OCI-LY7 (cell line): ENCODE measurements around the gene SPOCK1. TPM values are rescaled to one million over a fixed set of nuclear protein-coding genes. Genes with fewer than 3 reads are reported as not detected.

Source experiments
- BruUV-seq: library from RNA; stranded (reverse); fragments of 400-500 nt; replicated peaks from 2 replicates; lab custom pipeline; 2021; lab: Mats Ljungman, UMichigan
- CTCF ChIA-PET: fragments of 300-600 bp; sonication (Branson Sonifier 250); formaldehyde crosslinking; loops from one replicate; lab custom pipeline; 2022; ENCODE audit warnings: antibody characterized with exemption; ENCODE audit not compliant: unreplicated experiment; lab: Charles Lee
- POLR2A ChIA-PET: fragments of 300-600 bp; sonication (Branson Sonifier 250); formaldehyde crosslinking; loops from one replicate; lab custom pipeline; 2022; ENCODE audit warnings: antibody characterized with exemption; lab: Charles Lee
- DNase-seq: peaks from one replicate; pipeline ENCODE4 v3.0.0-alpha.2; 2015; ENCODE audit warnings: low spot score
- H2AFZ ChIP-seq: fragments of 200-600 bp; sonication (generic), shearing (Covaris generic); 2 replicates; pipeline ENCODE4 v1.6.1; 2014; ENCODE audit warnings: mild to moderate bottlenecking, antibody characterized with exemption, low read length, moderate library complexity
- H3K27ac ChIP-seq: fragments of 200-600 bp; sonication (generic); 2 replicates; pipeline ENCODE4 v1.5.1; 2014; ENCODE audit warnings: mixed run types, low read depth, mild to moderate bottlenecking, moderate library complexity, low read length, inconsistent platforms; ENCODE audit not compliant: poor library complexity, severe bottlenecking
- H3K36me3 ChIP-seq: fragments of 200-600 bp; sonication (generic); 2 replicates; pipeline ENCODE4 v1.6.1; 2014; ENCODE audit warnings: mild to moderate bottlenecking, antibody characterized with exemption, low read length, moderate library complexity, mixed read lengths; ENCODE audit not compliant: insufficient read depth
- H3K4me1 ChIP-seq: fragments of 200-600 bp; sonication (generic); 2 replicates; pipeline ENCODE4 v1.5.1; 2014; ENCODE audit warnings: mild to moderate bottlenecking, low read length; ENCODE audit not compliant: insufficient read depth, poor library complexity, severe bottlenecking
- H3K4me2 ChIP-seq: fragments of 200-600 bp; sonication (generic); 2 replicates; pipeline ENCODE4 v1.6.1; 2014; ENCODE audit warnings: mild to moderate bottlenecking, low read length
- H3K4me3 ChIP-seq: fragments of 200-600 bp; sonication (generic); 2 replicates; pipeline ENCODE4 v1.5.1; 2014; ENCODE audit warnings: mild to moderate bottlenecking, low read depth, low read length; ENCODE audit not compliant: poor library complexity, severe bottlenecking
- H3K79me2 ChIP-seq: fragments of 200-600 bp; sonication (generic); 2 replicates; pipeline ENCODE4 v1.6.1; 2016; ENCODE audit warnings: low read depth, mild to moderate bottlenecking, low read length, moderate library complexity, mixed read lengths; ENCODE audit not compliant: insufficient read depth
- H3K9me2 ChIP-seq: fragments of 200-600 bp; sonication (generic); 2 replicates; pipeline ENCODE4 v1.6.1; 2016; ENCODE audit warnings: mild to moderate bottlenecking, low read length, mixed read lengths; ENCODE audit not compliant: insufficient read depth
- H3K9me3 ChIP-seq: fragments of 200-600 bp; sonication (generic); 2 replicates; pipeline ENCODE4 v1.6.1; 2014; ENCODE audit warnings: mild to moderate bottlenecking, mixed run types, low read length, mixed read lengths
- H4K20me1 ChIP-seq: fragments of 200-600 bp; sonication (generic); 2 replicates; pipeline ENCODE4 v1.6.1; 2014; ENCODE audit warnings: mild to moderate bottlenecking, antibody characterized with exemption, low read length, moderate library complexity, mixed read lengths; ENCODE audit not compliant: insufficient read depth
- EZH2phosphoT487 ChIP-seq: fragments of 200-600 bp; sonication (generic); IDR thresholded peaks from 2 replicates; pipeline ENCODE4 v1.6.1; 2018; ENCODE audit warnings: low read depth, borderline replicate concordance, mild to moderate bottlenecking, mixed run types, antibody characterized with exemption, low read length, moderate library complexity, mixed read lengths
- intact Hi-C: fragments of 100-400 bp; cut with micrococcal nuclease; formaldehyde crosslinking; loops from one replicate; pipeline ENCODE4 v1.10.0; 2022; ENCODE audit not compliant: unreplicated experiment
- total RNA-seq, 2 experiments: library from RNA; depleted of rRNA in 1 of 2; stranded (reverse); fragments of >200 nt in 1 of 2; shearing (Covaris generic) in 1 of 2; gene quantifications; 2 replicates each; pipeline ENCODE4 v1.2.3, GENCODE V29; 2014 to 2022
- TF ChIP-seq, protein P1 (sequence below): fragments of 200-600 bp; sonication (generic); conservative IDR thresholded peaks from 2 replicates; pipeline ENCODE4 v1.5.1; 2014; ENCODE audit warnings: mild to moderate bottlenecking, antibody characterized with exemption, low read length, moderate library complexity, mixed read lengths

The SPOCK1 gene
- total RNA-seq, 2 experiments from 2014 or later: 0.29 to 1.5 TPM

- BruUV-seq: no TSS peak
- Histone ChIP-seq H3K27ac (no peak overlapping the region), H3K36me3 (peaks cover 7% of the 10 kb centered on the region), H3K4me1 (peaks cover 57% of the 10 kb centered on the region), H3K9me3 (peaks cover 9% of the 10 kb centered on the region; the same call in 1 of the 2 replicates), H3K9me2 (no peaks in the 10 kb centered on the region), H3K79me2 (no peaks in the 10 kb centered on the region), H3K4me2 (no peak overlapping the region), H2AFZ (peak overlapping the region; percentile 39; the same call in 1 of the 2 replicates), H3K4me3 (no peak overlapping the region), H4K20me1 (no peaks in the 10 kb centered on the region)
- intact Hi-C loops: no loop called here
- ChIA-PET POLR2A (interaction anchor here (1.8 to 8.4 kb wide), 2 partner anchors 9 to 12 kb away, joined by 5 to 126 read pairs; no protein-coding TSS in a partner anchor), CTCF (interaction anchor here (2.4 kb wide), 1 partner anchor 12 kb away, joined by 8 read pairs; no protein-coding TSS in a partner anchor)
- TF ChIP-seq, protein P1, sequence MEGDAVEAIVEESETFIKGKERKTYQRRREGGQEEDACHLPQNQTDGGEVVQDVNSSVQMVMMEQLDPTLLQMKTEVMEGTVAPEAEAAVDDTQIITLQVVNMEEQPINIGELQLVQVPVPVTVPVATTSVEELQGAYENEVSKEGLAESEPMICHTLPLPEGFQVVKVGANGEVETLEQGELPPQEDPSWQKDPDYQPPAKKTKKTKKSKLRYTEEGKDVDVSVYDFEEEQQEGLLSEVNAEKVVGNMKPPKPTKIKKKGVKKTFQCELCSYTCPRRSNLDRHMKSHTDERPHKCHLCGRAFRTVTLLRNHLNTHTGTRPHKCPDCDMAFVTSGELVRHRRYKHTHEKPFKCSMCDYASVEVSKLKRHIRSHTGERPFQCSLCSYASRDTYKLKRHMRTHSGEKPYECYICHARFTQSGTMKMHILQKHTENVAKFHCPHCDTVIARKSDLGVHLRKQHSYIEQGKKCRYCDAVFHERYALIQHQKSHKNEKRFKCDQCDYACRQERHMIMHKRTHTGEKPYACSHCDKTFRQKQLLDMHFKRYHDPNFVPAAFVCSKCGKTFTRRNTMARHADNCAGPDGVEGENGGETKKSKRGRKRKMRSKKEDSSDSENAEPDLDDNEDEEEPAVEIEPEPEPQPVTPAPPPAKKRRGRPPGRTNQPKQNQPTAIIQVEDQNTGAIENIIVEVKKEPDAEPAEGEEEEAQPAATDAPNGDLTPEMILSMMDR: no peak
- TF ChIP-seq EZH2phosphoT487: no peak
- DNase-seq: no peak
These were observed 429.8 kb downstream of the SPOCK1 start for GRCh38 chr5:137069358-137069757.

DNA sequence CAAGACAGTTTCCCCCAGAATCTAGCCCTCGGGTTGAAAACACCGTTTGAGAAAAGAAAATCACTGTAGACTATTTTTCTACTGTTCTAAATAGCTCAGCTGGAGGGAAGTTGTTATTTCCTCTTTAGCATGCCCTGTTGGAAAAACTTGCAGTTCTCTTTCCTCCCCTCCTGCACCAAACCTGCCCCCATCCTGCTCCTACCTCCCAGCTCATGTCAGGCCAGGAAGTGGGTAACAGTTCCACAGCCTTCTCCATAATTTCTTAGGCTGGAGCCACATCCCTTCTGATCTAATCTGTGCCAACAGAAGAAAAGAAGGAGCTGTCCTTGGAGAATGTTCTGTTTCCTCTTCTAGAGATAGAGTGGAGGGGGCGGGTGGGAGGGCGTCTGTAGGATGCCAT, 437.7 kb downstream of the SPOCK1 start:
- CTCF ChIA-PET: no interaction called here
- BruUV-seq: no TSS peak

More for the DNA sequence above, 437.7 kb downstream of the SPOCK1 start:
- no peaks in the 10 kb centered on the region for H3K79me2 ChIP-seq
- POLR2A ChIA-PET: interaction anchor here (11.8 kb wide), 1 partner anchor 11 kb away, joined by 126 read pairs; no protein-coding TSS in a partner anchor
- H3K4me2 ChIP-seq: peak overlapping the region; percentile 25
- peak overlapping the region; percentile 69 for H2AFZ ChIP-seq
- no peaks in the 10 kb centered on the region for H4K20me1 ChIP-seq
- H3K27ac ChIP-seq: no peak overlapping the region
- H3K4me3 ChIP-seq: no peak overlapping the region
- H3K9me3 ChIP-seq: no peaks in the 10 kb centered on the region
- peaks cover 28% of the 10 kb centered on the region for H3K4me1 ChIP-seq
- H3K36me3 ChIP-seq: no peaks in the 10 kb centered on the region
- TF ChIP-seq, protein P1: no peak
- no peak for TF ChIP-seq EZH2phosphoT487
- intact Hi-C loops: no loop called here
- no peak for DNase-seq
- no peaks in the 10 kb centered on the region for H3K9me2 ChIP-seq
